MCF 10A (cell line): ENCODE data around the gene SNRPD3. TPM values are rescaled to one million over a fixed set of nuclear protein-coding genes. Genes with fewer than 3 reads are reported as not detected.

Source experiments
- BruUV-seq: library from RNA; stranded (reverse); fragments of 400-500 nt; replicated peaks from 2 replicates; lab custom pipeline; 2021; lab: Mats Ljungman, UMichigan
- CTCF ChIA-PET: fragments of 300-600 bp; sonication (Branson Sonifier 250); formaldehyde crosslinking; extraction: SDS; loops from one replicate; lab custom pipeline; 2021; ENCODE audit warnings: antibody characterized with exemption, inconsistent platforms; lab: Yijun Ruan, JAX
- POLR2A ChIA-PET: fragments of 300-600, 350-650 bp; sonication (Branson Sonifier 250); formaldehyde crosslinking; extraction: SDS; loops from one replicate; lab custom pipeline; 2020; ENCODE audit warnings: antibody characterized with exemption, inconsistent platforms; lab: Yijun Ruan, JAX
- DNase-seq: peaks from one replicate; pipeline ENCODE4 v3.0.0-alpha.2; 2018; ENCODE audit not compliant: unreplicated experiment
- H3K27ac Mint-ChIP-seq: one replicate; pipeline ENCODE4 v1.8.0; 2022; ENCODE audit warnings: mild to moderate bottlenecking, low read depth, mixed read lengths; ENCODE audit not compliant: unreplicated experiment
- H3K27me3 Mint-ChIP-seq: one replicate; pipeline ENCODE4 v1.8.0; 2022; ENCODE audit warnings: mixed read lengths; ENCODE audit not compliant: insufficient read depth, unreplicated experiment
- H3K36me3 Mint-ChIP-seq: one replicate; pipeline ENCODE4 v1.8.0; 2022; ENCODE audit warnings: mild to moderate bottlenecking, moderate library complexity, mixed read lengths; ENCODE audit not compliant: insufficient read depth, unreplicated experiment
- H3K4me1 Mint-ChIP-seq: one replicate; pipeline ENCODE4 v1.8.0; 2022; ENCODE audit warnings: mixed read lengths; ENCODE audit not compliant: insufficient read depth, unreplicated experiment
- H3K4me3 Mint-ChIP-seq: one replicate; pipeline ENCODE4 v1.8.0; 2022; ENCODE audit warnings: mild to moderate bottlenecking, moderate library complexity, mixed read lengths; ENCODE audit not compliant: unreplicated experiment
- H3K9me3 Mint-ChIP-seq: one replicate; pipeline ENCODE4 v1.8.0; 2022; ENCODE audit warnings: mixed read lengths; ENCODE audit not compliant: unreplicated experiment
- CTCF ChIP-seq: fragments of 200-600 bp; IDR thresholded peaks from one replicate; pipeline ENCODE4 v1.8.0; 2022; ENCODE audit warnings: antibody characterized with exemption, mild to moderate bottlenecking; ENCODE audit not compliant: unreplicated experiment
- intact Hi-C: fragments of 100-400 bp; cut with micrococcal nuclease; formaldehyde crosslinking; loops from 2 replicates; pipeline ENCODE4 v1.14.1; 2022
- total RNA-seq: library from RNA; stranded (reverse); gene quantifications from 2 replicates; pipeline ENCODE4 v1.2.3, GENCODE V29; 2022

SNRPD3 gene
- total RNA-seq, 1 experiment from 2014 or later: 94.6 TPM

- no peak for TF ChIP-seq CTCF
- DNase-seq: no peak
- Mint-ChIP-seq H3K27me3 (no peaks in the 10 kb centered on the region), H3K4me3 (no peak overlapping the region), H3K27ac (no peak overlapping the region), H3K9me3 (no peaks in the 10 kb centered on the region), H3K4me1 (peaks cover 18% of the 10 kb centered on the region), H3K36me3 (peaks cover 82% of the 10 kb centered on the region)
- ChIA-PET CTCF (interaction anchor here (0.7 kb wide), 1 partner anchor 799 kb away, joined by 4 read pairs; no protein-coding TSS in a partner anchor), POLR2A (interaction anchor here (1.4 to 2.9 kb wide), 2 partner anchors 8 to 20 kb away, joined by 5 to 11 read pairs; partner anchors contain the start of gene GUCD1)
- BruUV-seq: no TSS peak
- intact Hi-C loops: no loop called here
Observed at GRCh38 chr22:24563246-24563645, 7.4 kb downstream of the SNRPD3 start.

DNA sequence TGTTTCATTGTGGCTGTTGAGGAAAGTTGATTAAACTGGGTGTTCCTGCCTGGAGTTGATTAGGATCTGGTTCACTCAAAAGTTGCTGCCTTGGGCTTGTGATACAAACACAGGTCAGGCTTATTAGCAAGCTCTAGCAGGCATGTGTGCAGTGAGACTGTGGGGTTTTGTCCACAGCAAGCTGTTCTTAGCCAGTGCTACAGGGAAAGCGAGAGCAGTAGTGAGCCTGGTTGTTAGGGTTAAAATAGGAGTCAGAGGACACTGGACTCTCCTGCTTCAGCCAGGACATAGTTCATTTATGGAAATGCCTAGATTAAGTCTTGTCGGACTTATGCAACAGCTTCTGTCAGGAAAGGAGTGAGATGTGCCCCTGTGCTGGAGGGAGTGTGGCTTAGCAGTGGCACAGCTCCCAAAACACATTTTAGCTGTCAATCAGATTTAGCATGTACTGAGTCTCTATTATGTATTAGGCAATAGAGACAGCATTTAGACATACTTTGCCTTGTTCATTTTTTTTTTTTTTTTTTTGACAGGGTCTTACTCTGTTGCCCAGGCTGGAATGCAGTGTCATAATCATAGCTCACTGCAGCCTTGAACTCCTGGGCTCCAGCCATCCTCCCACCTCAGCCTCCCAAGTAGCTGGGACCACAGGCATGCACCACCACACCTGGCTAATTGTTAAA, 8.7 kb downstream of the SNRPD3 start:
- no peak overlapping the region for H3K27ac Mint-ChIP-seq
- no peak overlapping the region for H3K4me3 Mint-ChIP-seq
- no peak for TF ChIP-seq CTCF
- ChIA-PET POLR2A (interaction anchor here (1.1 to 2.9 kb wide), 3 partner anchors 10 to 19 kb away, joined by 5 to 11 read pairs (median 5); partner anchors contain the start of gene GUCD1), CTCF (no interaction called here)
- BruUV-seq: no TSS peak
- H3K36me3 Mint-ChIP-seq: peaks cover 86% of the 10 kb centered on the region
- no peaks in the 10 kb centered on the region for H3K27me3 Mint-ChIP-seq
- peak; percentile 22 for DNase-seq
- no peaks in the 10 kb centered on the region for H3K9me3 Mint-ChIP-seq
- intact Hi-C loops: no loop called here
- peaks cover 11% of the 10 kb centered on the region for H3K4me1 Mint-ChIP-seq

- DNase-seq: no peak
- Mint-ChIP-seq H3K9me3 (no peaks in the 10 kb centered on the region), H3K27ac (no peak overlapping the region), H3K4me1 (peaks cover 11% of the 10 kb centered on the region), H3K36me3 (peaks cover 86% of the 10 kb centered on the region), H3K4me3 (no peak overlapping the region), H3K27me3 (no peaks in the 10 kb centered on the region)
- CTCF ChIA-PET: no interaction called here
- no peak for TF ChIP-seq CTCF
- BruUV-seq: no TSS peak
- POLR2A ChIA-PET: interaction anchor here (1.1 to 2.9 kb wide), 2 partner anchors 10 to 12 kb away, joined by 5 to 11 read pairs; partner anchors contain the start of gene GUCD1
- intact Hi-C loops: no loop called here
Observed at GRCh38 chr22:24565077-24565476, 9.3 kb downstream of the SNRPD3 start.

DNA sequence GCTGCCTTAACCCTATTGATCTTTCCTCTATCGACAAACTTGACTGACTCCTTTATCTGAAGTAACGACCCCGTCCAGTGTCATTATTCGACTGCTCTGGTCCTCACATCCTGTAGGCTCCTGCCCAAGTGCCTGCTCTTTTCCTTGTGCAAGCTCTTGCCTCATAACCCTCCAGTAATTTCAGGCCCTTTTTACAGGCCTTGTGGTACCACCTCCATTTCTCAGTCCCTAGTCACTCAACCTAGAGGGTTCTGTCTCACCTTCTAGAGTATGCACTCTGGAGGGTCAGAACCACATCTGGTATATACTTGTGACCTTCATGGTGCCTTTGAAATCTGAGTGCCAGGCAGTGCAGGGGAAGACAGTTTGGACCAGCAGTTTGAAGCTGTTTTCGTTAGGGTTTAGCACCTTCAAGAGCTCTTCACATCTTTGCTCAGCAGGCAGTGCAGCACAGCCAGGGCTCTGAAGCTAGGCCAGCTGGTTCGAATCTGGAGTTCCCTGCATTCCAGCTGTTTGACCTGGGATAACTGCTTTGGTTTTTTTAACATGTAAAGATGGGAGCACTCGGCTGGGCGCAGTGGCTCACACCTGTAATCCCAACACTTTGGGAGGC, 11.2 kb downstream of the SNRPD3 start:
- H3K4me3 Mint-ChIP-seq: no peak overlapping the region
- no peak for DNase-seq
- peaks cover 84% of the 10 kb centered on the region for H3K36me3 Mint-ChIP-seq
- no peak for TF ChIP-seq CTCF
- ChIA-PET CTCF (interaction anchor here (1.3 to 1.7 kb wide), 2 partner anchors 10 kb away, joined by 3 to 5 read pairs; no protein-coding TSS in a partner anchor), POLR2A (interaction anchor here (0.6 to 4.3 kb wide), 2 partner anchors 10 to 13 kb away, joined by 3 to 24 read pairs; partner anchors contain the start of gene GUCD1)
- no peaks in the 10 kb centered on the region for H3K9me3 Mint-ChIP-seq
- no peaks in the 10 kb centered on the region for H3K27me3 Mint-ChIP-seq
- BruUV-seq: no TSS peak
- H3K4me1 Mint-ChIP-seq: peaks cover 11% of the 10 kb centered on the region
- intact Hi-C loops: no loop called here
- H3K27ac Mint-ChIP-seq: no peak overlapping the region
